GM23338 (cell line): ENCODE data around the gene ATXN1L. TPM values are rescaled to one million over a fixed set of nuclear protein-coding genes. Genes with fewer than 3 reads are reported as not detected.

Source experiments
- ATAC-seq: fragments of 200-7000 bp; cut with Tn5 transposase; 3 replicates; pipeline ENCODE4 v1.9.1; 2020
- DNase-seq: peaks from one replicate; pipeline ENCODE4 v3.0.0-alpha.2; 2015; ENCODE audit warnings: low spot score
- H2AFZ ChIP-seq: fragments of 200-600 bp; sonication (generic); 2 replicates; pipeline ENCODE4 v1.8.0; 2016; ENCODE audit warnings: antibody characterized with exemption, mild to moderate bottlenecking, moderate library complexity
- H3F3A ChIP-seq: fragments of 200-600 bp; sonication (generic); replicated peaks from 2 replicates; pipeline ENCODE4 v1.8.0; 2017; ENCODE audit warnings: antibody characterized with exemption, mixed run types, low read depth
- H3K27ac ChIP-seq: fragments of 200-600 bp; sonication (generic); 2 replicates; pipeline ENCODE4 v1.6.1; 2016; ENCODE audit warnings: low read depth
- H3K27me3 ChIP-seq: fragments of 200-600 bp; sonication (generic); 2 replicates; pipeline ENCODE4 v1.8.0; 2016; ENCODE audit warnings: mild to moderate bottlenecking, mixed run types, moderate library complexity; ENCODE audit not compliant: insufficient read depth
- H3K36me3 ChIP-seq: fragments of 200-600 bp; sonication (generic); 2 replicates; pipeline ENCODE4 v1.8.0; 2016; ENCODE audit warnings: mild to moderate bottlenecking; ENCODE audit not compliant: insufficient read depth
- H3K4me1 ChIP-seq: fragments of 200-600 bp; sonication (generic); 2 replicates; pipeline ENCODE4 v1.8.0; 2016; ENCODE audit warnings: mild to moderate bottlenecking, moderate library complexity; ENCODE audit not compliant: insufficient read depth
- H3K4me2 ChIP-seq: fragments of 200-600 bp; sonication (generic); 2 replicates; pipeline ENCODE4 v1.7.1; 2017; ENCODE audit warnings: mixed run types
- H3K4me3 ChIP-seq: fragments of 200-600 bp; sonication (generic); 2 replicates; pipeline ENCODE4 v1.6.1; 2016; ENCODE audit warnings: mixed run types
- H3K79me2 ChIP-seq: fragments of 200-600 bp; sonication (generic); replicated peaks from 2 replicates; pipeline ENCODE4 v1.8.0; 2017; ENCODE audit warnings: mild to moderate bottlenecking; ENCODE audit not compliant: insufficient read depth
- H3K9me2 ChIP-seq: fragments of 200-600 bp; sonication (generic); 2 replicates; pipeline ENCODE4 v1.8.0; 2017; ENCODE audit not compliant: insufficient read depth
- H4K20me1 ChIP-seq: fragments of 200-600 bp; sonication (generic); replicated peaks from 2 replicates; pipeline ENCODE4 v1.8.0; 2017; ENCODE audit warnings: mild to moderate bottlenecking; ENCODE audit not compliant: insufficient read depth
- H3K27ac Mint-ChIP-seq: 2 replicates; pipeline ENCODE4 v1.8.0; 2020; ENCODE audit warnings: inconsistent platforms, mild to moderate bottlenecking, moderate library complexity, mixed read lengths
- H3K27me3 Mint-ChIP-seq: 3 replicates; pipeline ENCODE4 v1.8.0; 2022; ENCODE audit warnings: low read depth, mild to moderate bottlenecking, moderate library complexity, mixed read lengths, inconsistent platforms; ENCODE audit not compliant: insufficient read depth, poor library complexity
- H3K36me3 Mint-ChIP-seq: 3 replicates; pipeline ENCODE4 v1.8.0; 2021; ENCODE audit warnings: low read depth, mild to moderate bottlenecking, inconsistent platforms, moderate library complexity, mixed read lengths
- H3K4me1 Mint-ChIP-seq: 3 replicates; pipeline ENCODE4 v1.8.0; 2020; ENCODE audit warnings: mild to moderate bottlenecking, inconsistent platforms, mixed read lengths
- H3K4me3 Mint-ChIP-seq: 3 replicates; pipeline ENCODE4 v1.8.0; 2021; ENCODE audit warnings: moderate library complexity, mild to moderate bottlenecking, inconsistent platforms, mixed read lengths
- H3K9me3 Mint-ChIP-seq: 3 replicates; pipeline ENCODE4 v1.8.0; 2020; ENCODE audit warnings: moderate library complexity, mild to moderate bottlenecking, inconsistent platforms, mixed read lengths
- CREB1 ChIP-seq: fragments of 250-450 bp; sonication (Bioruptor Pico); IDR thresholded peaks from 2 replicates; pipeline ENCODE4 v1.5.0; 2020; ENCODE audit warnings: low read depth, mild to moderate bottlenecking, moderate library complexity
- CTCF ChIP-seq, 2 experiments: fragments of 200-600 bp in 1 of 2; sonication (generic) in 1 of 2; conservative IDR thresholded peaks; 2 replicates each; pipeline versions ENCODE4 v1.5.1 to v1.6.1; 2016 to 2017; ENCODE audit warnings: antibody characterized with exemption in 2 of 2, low read depth in 2 of 2, mild to moderate bottlenecking in 2 of 2, moderate library complexity in 1 of 2
- ETS1 ChIP-seq: IDR thresholded peaks from 2 replicates; pipeline ENCODE4 v1.6.1; 2016; ENCODE audit warnings: antibody characterized with exemption
- EZH2 ChIP-seq: fragments of 200-600 bp; sonication (generic); IDR thresholded peaks from one replicate; pipeline ENCODE4 v1.8.0; 2017; ENCODE audit warnings: antibody characterized with exemption, mild to moderate bottlenecking, low read depth; ENCODE audit not compliant: unreplicated experiment
- EZH2phosphoT487 ChIP-seq: fragments of 200-600 bp; sonication (generic); IDR thresholded peaks from one replicate; pipeline ENCODE4 v1.8.1; 2018; ENCODE audit warnings: antibody characterized with exemption; ENCODE audit not compliant: unreplicated experiment
- REST ChIP-seq: IDR thresholded peaks from one replicate; pipeline ENCODE4 v1.6.1; 2018; ENCODE audit warnings: antibody characterized with exemption; ENCODE audit not compliant: unreplicated experiment
- STAT1 ChIP-seq: IDR thresholded peaks from one replicate; pipeline ENCODE4 v1.6.1; 2016; ENCODE audit warnings: antibody characterized with exemption; ENCODE audit not compliant: unreplicated experiment
- ZNF114 ChIP-seq: fragments of 250-450 bp; sonication (Bioruptor Pico); IDR thresholded peaks from 2 replicates; pipeline ENCODE4 v1.5.0; 2020; ENCODE audit warnings: mild to moderate bottlenecking, moderate library complexity
- ZNF331 ChIP-seq: fragments of 250-450 bp; sonication (Bioruptor Pico); IDR thresholded peaks from 2 replicates; pipeline ENCODE4 v1.5.0; 2020; ENCODE audit warnings: low read depth, mild to moderate bottlenecking, moderate library complexity
- ZNF462 ChIP-seq: fragments of 250-450 bp; sonication (Bioruptor Pico); IDR thresholded peaks from 2 replicates; pipeline ENCODE4 v1.5.0; 2020; ENCODE audit warnings: mild to moderate bottlenecking, moderate library complexity
- polyA plus RNA-seq: library from polyadenylated mRNA; unstranded; fragments of >200 nt; fragmentation: Nextera tagmentation; extraction: Ambion mirVana; gene quantifications from 2 replicates; pipeline ENCODE4 v1.2.1, GENCODE V29; 2016
- total RNA-seq: library from RNA; depleted of rRNA; stranded (reverse); fragments of >200 nt; shearing (Covaris generic); gene quantifications from 2 replicates; pipeline ENCODE4 v1.2.3, GENCODE V29; 2014

ATXN1L gene
- total and polyA plus RNA-seq, 2 experiments from 2014 or later: 8.5 to 22.1 TPM

- TF ChIP-seq CREB1 (CRISPR knock-in tag) (no peak), REST (no peak)
These were observed 25.0 kb downstream of the ATXN1L start (continued) for GRCh38 chr16:71870818-71871217.

- H3F3A ChIP-seq: 0 out of 2 replicates have a peak, but pooled peaks cover 4% of the 10 kb centered on the region
- no peak overlapping the region for H3K27ac ChIP-seq
- no peaks in the 10 kb centered on the region for H3K9me2 ChIP-seq
- H3K9me3 Mint-ChIP-seq: no peaks in the 10 kb centered on the region
- H3K4me3 Mint-ChIP-seq: no peak overlapping the region
- no peak overlapping the region for H3K4me3 ChIP-seq
- no peaks in the 10 kb centered on the region; the same call in 2 of the 3 replicates for H3K4me1 Mint-ChIP-seq
- H3K4me1 ChIP-seq: no peaks in the 10 kb centered on the region
- ATAC-seq (no peak), DNase-seq (no peak)
- no peaks in the 10 kb centered on the region for H3K79me2 ChIP-seq
- no peak overlapping the region for H3K4me2 ChIP-seq
- H2AFZ ChIP-seq: no peak overlapping the region
- H3K27me3 ChIP-seq: no peaks in the 10 kb centered on the region
- peaks cover 6% of the 10 kb centered on the region for H3K27me3 Mint-ChIP-seq
- peaks cover 5% of the 10 kb centered on the region; the same call in 1 of the 2 replicates for H4K20me1 ChIP-seq
- H3K36me3 Mint-ChIP-seq: peaks cover 35% of the 10 kb centered on the region
- H3K36me3 ChIP-seq: peaks cover 11% of the 10 kb centered on the region; the same call in 1 of the 2 replicates
- no peak overlapping the region for H3K27ac Mint-ChIP-seq
- TF ChIP-seq CTCF (conservative IDR thresholded peaks at IDR 0.05; ENCODE audit: low read depth in 2 of 2) (no peak), ZNF331 (CRISPR knock-in tag) (no peak), EZH2phosphoT487 (no peak), EZH2 (no peak), ZNF462 (CRISPR knock-in tag) (no peak), ETS1 (no peak), STAT1 (no peak), CREB1 (CRISPR knock-in tag) (no peak), ZNF114 (CRISPR knock-in tag) (no peak)
These were observed 27.4 kb downstream of the ATXN1L start for GRCh38 chr16:71873199-71873598.
